ENCODE results near the gene SORBS2.

SORBS2 gene

DNA sequence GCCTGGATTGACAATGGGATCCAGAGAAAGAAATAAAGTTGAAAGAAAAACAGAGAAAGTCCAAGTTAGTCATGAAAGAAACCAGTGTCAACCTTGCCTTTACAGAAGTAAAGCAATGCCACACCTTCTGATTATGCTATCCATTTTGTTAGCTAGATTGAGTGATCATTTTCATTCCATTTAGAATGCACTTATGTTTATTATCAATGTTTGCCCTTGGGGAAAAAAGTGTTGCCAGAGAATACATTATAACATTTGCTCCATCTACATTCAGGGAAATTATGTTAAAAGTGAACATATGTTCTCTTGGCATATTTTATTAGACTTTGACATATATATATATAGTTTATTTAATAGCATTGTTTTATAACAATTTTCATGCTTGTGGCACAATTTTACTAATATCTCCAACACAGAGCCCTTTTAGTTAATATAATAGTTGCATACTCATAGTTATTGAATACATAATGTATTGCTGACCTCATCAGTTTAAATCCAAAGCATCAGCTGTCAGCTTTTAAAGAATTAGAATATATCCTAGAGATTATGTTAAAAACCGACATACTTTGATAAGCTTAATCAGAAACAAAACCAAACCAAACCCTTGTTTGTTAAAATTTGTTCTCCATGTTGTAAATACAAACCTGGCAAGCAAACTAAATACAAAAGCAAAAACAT is 134.2 kb downstream of the SORBS2 start:
- H3K4me3 ChIP-seq (ENCODE audit: low read depth, low read length), result no peak overlapping the region
- no peaks in the 10 kb centered on the region for H3K4me1 ChIP-seq (ENCODE audit: control insufficient read depth, insufficient read depth, low read length)
- H3K36me3 ChIP-seq (ENCODE audit: control insufficient read depth, insufficient read depth, low read length), result 0 out of 2 replicates have a peak, but pooled peaks cover 7% of the 10 kb centered on the region
- no peak overlapping the region for H3K9ac ChIP-seq (ENCODE audit: low read depth, low read length)
- no peaks in the 10 kb centered on the region for H3K9me3 ChIP-seq (ENCODE audit: control insufficient read depth, insufficient read depth, low read length)
- H3K27ac ChIP-seq (ENCODE audit: low read depth, low read length), result no peak overlapping the region
- H3K27me3 ChIP-seq (ENCODE audit: control insufficient read depth, insufficient read depth, low read length), result no peaks in the 10 kb centered on the region

- Histone ChIP-seq H3K9ac (ENCODE audit: low read depth, low read length) (no peak overlapping the region), H3K4me1 (ENCODE audit: control insufficient read depth, insufficient read depth, low read length) (no peaks in the 10 kb centered on the region), H3K27ac (ENCODE audit: low read depth, low read length) (no peak overlapping the region), H3K36me3 (ENCODE audit: control insufficient read depth, insufficient read depth, low read length) (0 out of 2 replicates have a peak, but pooled peaks cover 7% of the 10 kb centered on the region), H3K4me3 (ENCODE audit: low read depth, low read length) (no peak overlapping the region), H3K27me3 (ENCODE audit: control insufficient read depth, insufficient read depth, low read length) (no peaks in the 10 kb centered on the region), H3K9me3 (ENCODE audit: control insufficient read depth, insufficient read depth, low read length) (no peaks in the 10 kb centered on the region)
Measured at GRCh38 chr4:185672618-185673017, 139.4 kb downstream of the SORBS2 start.

- H3K27me3 ChIP-seq (ENCODE audit: control insufficient read depth, insufficient read depth, low read length), result no peaks in the 10 kb centered on the region
- no peaks in the 10 kb centered on the region for H3K9me3 ChIP-seq (ENCODE audit: control insufficient read depth, insufficient read depth, low read length)
- 0 out of 2 replicates have a peak, but pooled peaks cover 3% of the 10 kb centered on the region for H3K36me3 ChIP-seq (ENCODE audit: control insufficient read depth, insufficient read depth, low read length)
- H3K9ac ChIP-seq (ENCODE audit: low read depth, low read length), result no peak overlapping the region
- no peak overlapping the region for H3K4me3 ChIP-seq (ENCODE audit: low read depth, low read length)
- no peaks in the 10 kb centered on the region for H3K4me1 ChIP-seq (ENCODE audit: control insufficient read depth, insufficient read depth, low read length)
- no peak overlapping the region for H3K27ac ChIP-seq (ENCODE audit: low read depth, low read length)
Measured at GRCh38 chr4:185672151-185672550, 139.8 kb downstream of the SORBS2 start.

DNA sequence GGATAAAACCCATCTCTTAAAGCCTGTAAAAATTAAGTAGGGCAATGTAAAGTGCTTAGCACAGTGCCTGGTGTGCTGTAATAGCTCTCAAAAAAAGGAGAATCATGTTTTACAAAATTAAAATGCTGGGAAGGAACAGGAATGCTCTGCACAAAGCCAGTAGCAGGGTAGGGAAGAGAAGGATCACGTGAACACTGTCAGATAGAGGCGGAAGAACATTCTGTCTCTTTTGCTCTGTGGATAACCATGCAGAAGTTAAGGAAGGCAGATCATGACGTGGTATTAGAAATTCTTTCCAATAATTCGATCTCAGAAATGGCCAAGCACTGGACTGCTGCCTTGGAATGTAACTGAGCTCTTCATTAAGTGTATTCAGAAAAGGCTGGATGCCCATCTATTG is 140.5 kb downstream of the SORBS2 start:
- Histone ChIP-seq H3K4me3 (ENCODE audit: low read depth, low read length) (no peak overlapping the region), H3K27me3 (ENCODE audit: control insufficient read depth, insufficient read depth, low read length) (no peaks in the 10 kb centered on the region), H3K36me3 (ENCODE audit: control insufficient read depth, insufficient read depth, low read length) (no peaks in the 10 kb centered on the region), H3K9me3 (ENCODE audit: control insufficient read depth, insufficient read depth, low read length) (no peaks in the 10 kb centered on the region), H3K9ac (ENCODE audit: low read depth, low read length) (no peak overlapping the region), H3K4me1 (ENCODE audit: control insufficient read depth, insufficient read depth, low read length) (no peaks in the 10 kb centered on the region), H3K27ac (ENCODE audit: low read depth, low read length) (no peak overlapping the region)

- no peaks in the 10 kb centered on the region for H3K27me3 ChIP-seq (ENCODE audit: control insufficient read depth, insufficient read depth, low read length)
- H3K4me1 ChIP-seq (ENCODE audit: control insufficient read depth, insufficient read depth, low read length), result no peaks in the 10 kb centered on the region
Measured at GRCh38 chr4:185671066-185671465, 140.9 kb downstream of the SORBS2 start.

DNA sequence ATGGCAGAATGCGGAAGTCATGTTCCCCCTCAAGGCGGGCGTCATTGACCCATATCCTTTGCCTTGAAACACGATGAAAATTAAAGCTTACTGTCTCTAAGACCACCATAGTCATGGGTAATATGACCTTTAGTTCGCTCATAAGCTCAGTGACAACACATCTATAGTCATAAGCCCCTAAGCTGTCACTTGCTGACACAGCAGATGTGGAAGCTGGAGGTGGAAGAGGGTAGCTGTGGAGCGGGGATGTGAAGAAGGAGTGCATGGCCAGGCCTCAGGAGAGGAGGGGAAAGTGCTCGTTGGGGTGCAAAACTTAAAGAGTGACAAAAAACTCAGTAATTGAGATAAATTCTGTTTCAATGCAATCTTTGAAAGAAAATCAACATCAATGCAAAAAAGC is 142.7 kb downstream of the SORBS2 start:
- no peak overlapping the region for H3K9ac ChIP-seq (ENCODE audit: low read depth, low read length)
- H3K27me3 ChIP-seq (ENCODE audit: control insufficient read depth, insufficient read depth, low read length), result no peaks in the 10 kb centered on the region
- H3K36me3 ChIP-seq (ENCODE audit: control insufficient read depth, insufficient read depth, low read length), result peaks cover 8% of the 10 kb centered on the region; the same call in 1 of the 2 replicates
- no peaks in the 10 kb centered on the region for H3K9me3 ChIP-seq (ENCODE audit: control insufficient read depth, insufficient read depth, low read length)
- no peak overlapping the region for H3K4me3 ChIP-seq (ENCODE audit: low read depth, low read length)
- no peak overlapping the region for H3K27ac ChIP-seq (ENCODE audit: low read depth, low read length)
- H3K4me1 ChIP-seq (ENCODE audit: control insufficient read depth, insufficient read depth, low read length), result no peaks in the 10 kb centered on the region

More at GRCh38 chr4:185671066-185671465, 140.9 kb downstream of the SORBS2 start:
- no peak overlapping the region for H3K4me3 ChIP-seq (ENCODE audit: low read depth, low read length)
- H3K27ac ChIP-seq (ENCODE audit: low read depth, low read length), result no peak overlapping the region
- no peaks in the 10 kb centered on the region for H3K36me3 ChIP-seq (ENCODE audit: control insufficient read depth, insufficient read depth, low read length)
- no peaks in the 10 kb centered on the region for H3K9me3 ChIP-seq (ENCODE audit: control insufficient read depth, insufficient read depth, low read length)
- H3K9ac ChIP-seq (ENCODE audit: low read depth, low read length), result no peak overlapping the region

DNA sequence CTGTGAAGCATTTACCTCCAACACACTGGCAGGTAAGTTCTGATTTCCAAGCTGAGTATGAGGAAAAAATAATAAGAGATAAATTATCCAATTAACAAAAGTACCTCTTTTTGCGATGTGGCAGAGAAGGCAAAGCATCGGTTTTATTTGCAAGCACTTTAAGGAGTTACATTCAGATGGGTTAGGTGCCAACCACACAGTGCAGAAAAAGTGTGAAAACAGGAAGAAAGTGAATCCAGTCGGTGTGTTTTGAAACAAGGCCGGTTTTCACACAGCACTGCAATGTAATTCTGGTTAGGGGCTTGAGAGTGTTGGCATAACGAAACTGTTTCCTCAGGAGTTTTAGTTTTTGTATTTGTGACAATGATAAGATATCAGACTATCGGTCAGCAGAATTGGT is 145.8 kb downstream of the SORBS2 start:
- H3K27ac ChIP-seq (ENCODE audit: low read depth, low read length), result no peak overlapping the region
- peaks cover 8% of the 10 kb centered on the region for H3K36me3 ChIP-seq (ENCODE audit: control insufficient read depth, insufficient read depth, low read length)
- H3K9me3 ChIP-seq (ENCODE audit: control insufficient read depth, insufficient read depth, low read length), result no peaks in the 10 kb centered on the region
- no peaks in the 10 kb centered on the region for H3K4me1 ChIP-seq (ENCODE audit: control insufficient read depth, insufficient read depth, low read length)
- H3K4me3 ChIP-seq (ENCODE audit: low read depth, low read length), result no peak overlapping the region
- no peaks in the 10 kb centered on the region for H3K27me3 ChIP-seq (ENCODE audit: control insufficient read depth, insufficient read depth, low read length)
- no peak overlapping the region for H3K9ac ChIP-seq (ENCODE audit: low read depth, low read length)

DNA sequence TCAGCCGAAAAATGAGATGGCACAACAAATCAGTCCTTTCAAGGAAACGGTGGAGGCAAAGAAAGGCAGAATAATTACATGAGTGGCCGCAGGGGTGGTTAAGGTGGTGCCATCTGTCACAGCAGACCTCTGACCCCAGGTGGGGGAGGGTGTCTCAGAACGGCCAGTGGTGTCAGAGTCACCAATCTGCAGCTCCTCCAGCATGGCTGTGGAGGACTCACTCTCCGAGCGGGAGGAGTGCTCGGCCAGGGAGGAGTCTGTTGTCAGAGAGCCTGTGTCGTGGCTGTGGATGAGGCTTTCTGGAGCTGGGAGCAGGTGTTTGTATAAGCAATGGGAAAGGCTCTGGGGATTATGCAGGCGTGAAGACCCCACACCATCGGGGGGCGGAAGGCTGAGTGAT is 146.3 kb downstream of the SORBS2 start:
- Histone ChIP-seq H3K4me3 (ENCODE audit: low read depth, low read length) (no peak overlapping the region), H3K36me3 (ENCODE audit: control insufficient read depth, insufficient read depth, low read length) (peaks cover 8% of the 10 kb centered on the region), H3K9me3 (ENCODE audit: control insufficient read depth, insufficient read depth, low read length) (no peaks in the 10 kb centered on the region), H3K27me3 (ENCODE audit: control insufficient read depth, insufficient read depth, low read length) (no peaks in the 10 kb centered on the region), H3K4me1 (ENCODE audit: control insufficient read depth, insufficient read depth, low read length) (no peaks in the 10 kb centered on the region), H3K9ac (ENCODE audit: low read depth, low read length) (no peak overlapping the region), H3K27ac (ENCODE audit: low read depth, low read length) (no peak overlapping the region)

GRCh38 chr4:185664481-185664880 is 147.5 kb downstream of the SORBS2 start:
- Histone ChIP-seq H3K9me3 (ENCODE audit: control insufficient read depth, insufficient read depth, low read length) (no peaks in the 10 kb centered on the region), H3K27me3 (ENCODE audit: control insufficient read depth, insufficient read depth, low read length) (no peaks in the 10 kb centered on the region), H3K9ac (ENCODE audit: low read depth, low read length) (no peak overlapping the region), H3K4me1 (ENCODE audit: control insufficient read depth, insufficient read depth, low read length) (no peaks in the 10 kb centered on the region), H3K36me3 (ENCODE audit: control insufficient read depth, insufficient read depth, low read length) (peaks cover 18% of the 10 kb centered on the region), H3K4me3 (ENCODE audit: low read depth, low read length) (no peak overlapping the region), H3K27ac (ENCODE audit: low read depth, low read length) (no peak overlapping the region)

GRCh38 chr4:185662030-185662778 is 149.8 kb downstream of the SORBS2 start:
- Histone ChIP-seq H3K27me3 (ENCODE audit: control insufficient read depth, insufficient read depth, low read length) (no peaks in the 10 kb centered on the region), H3K27ac (ENCODE audit: low read depth, low read length) (no peak overlapping the region), H3K36me3 (ENCODE audit: control insufficient read depth, insufficient read depth, low read length) (peaks cover 18% of the 10 kb centered on the region), H3K4me1 (ENCODE audit: control insufficient read depth, insufficient read depth, low read length) (peaks cover 10% of the 10 kb centered on the region), H3K9me3 (ENCODE audit: control insufficient read depth, insufficient read depth, low read length) (no peaks in the 10 kb centered on the region), H3K9ac (ENCODE audit: low read depth, low read length) (no peak overlapping the region), H3K4me3 (ENCODE audit: low read depth, low read length) (no peak overlapping the region)

DNA sequence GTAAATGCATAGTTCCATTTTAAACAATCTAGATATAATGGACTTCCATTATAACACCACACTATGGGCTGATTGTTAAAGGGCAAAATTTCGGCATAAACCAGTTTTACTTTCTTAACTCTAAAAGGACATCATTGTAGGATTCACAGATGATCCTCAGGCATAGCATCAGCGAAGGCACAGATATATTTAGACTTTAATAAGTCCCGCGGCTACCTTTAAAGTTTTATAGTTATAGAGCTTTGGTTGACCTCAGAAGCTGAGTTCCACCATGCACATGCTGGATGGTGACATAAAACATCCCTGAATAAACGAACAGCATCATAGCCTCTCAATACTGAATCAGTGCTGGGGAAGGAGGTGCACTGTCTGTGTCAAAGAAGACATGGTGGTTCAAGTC is 151.7 kb downstream of the SORBS2 start:
- no peak overlapping the region for H3K4me3 ChIP-seq (ENCODE audit: low read depth, low read length)
- no peak overlapping the region for H3K9ac ChIP-seq (ENCODE audit: low read depth, low read length)
- H3K4me1 ChIP-seq (ENCODE audit: control insufficient read depth, insufficient read depth, low read length), result peaks cover 28% of the 10 kb centered on the region
- no peaks in the 10 kb centered on the region for H3K9me3 ChIP-seq (ENCODE audit: control insufficient read depth, insufficient read depth, low read length)
- H3K27ac ChIP-seq (ENCODE audit: low read depth, low read length), result no peak overlapping the region
- peaks cover 14% of the 10 kb centered on the region for H3K36me3 ChIP-seq (ENCODE audit: control insufficient read depth, insufficient read depth, low read length)
- no peaks in the 10 kb centered on the region for H3K27me3 ChIP-seq (ENCODE audit: control insufficient read depth, insufficient read depth, low read length)

Data from HUES48 (cell line).